GM13976 (cell line): Measurements from ENCODE around the gene MACROD1.
"Not testable (repeated sequence)": the region's sequence is repeated elsewhere in the genome, so short reads cannot be mapped to it uniquely, and the experiment has no call there.

Experiments
- DNase-seq: peaks from one replicate; pipeline ENCODE4 v3.0.0; 2012; ENCODE audit warnings: low spot score
- in situ Hi-C: fragments of 300-500 bp; cut with MboI; formaldehyde crosslinking; loops from one replicate; pipeline ENCODE4 v1.12.0; 2022; ENCODE audit warnings: low sequenced_read_pairs, mixed read lengths, inconsistent platforms; ENCODE audit not compliant: unreplicated experiment
- TF ChIP-seq, protein P1 (sequence below): IDR thresholded peaks from 2 replicates; pipeline ENCODE4 v1.5.1; 2012; ENCODE audit warnings: borderline replicate concordance, mild to moderate bottlenecking; ENCODE audit not compliant: insufficient read depth; ENCODE audit errors: extremely low read depth, missing control alignments, control extremely low read depth

Gene MACROD1

DNA sequence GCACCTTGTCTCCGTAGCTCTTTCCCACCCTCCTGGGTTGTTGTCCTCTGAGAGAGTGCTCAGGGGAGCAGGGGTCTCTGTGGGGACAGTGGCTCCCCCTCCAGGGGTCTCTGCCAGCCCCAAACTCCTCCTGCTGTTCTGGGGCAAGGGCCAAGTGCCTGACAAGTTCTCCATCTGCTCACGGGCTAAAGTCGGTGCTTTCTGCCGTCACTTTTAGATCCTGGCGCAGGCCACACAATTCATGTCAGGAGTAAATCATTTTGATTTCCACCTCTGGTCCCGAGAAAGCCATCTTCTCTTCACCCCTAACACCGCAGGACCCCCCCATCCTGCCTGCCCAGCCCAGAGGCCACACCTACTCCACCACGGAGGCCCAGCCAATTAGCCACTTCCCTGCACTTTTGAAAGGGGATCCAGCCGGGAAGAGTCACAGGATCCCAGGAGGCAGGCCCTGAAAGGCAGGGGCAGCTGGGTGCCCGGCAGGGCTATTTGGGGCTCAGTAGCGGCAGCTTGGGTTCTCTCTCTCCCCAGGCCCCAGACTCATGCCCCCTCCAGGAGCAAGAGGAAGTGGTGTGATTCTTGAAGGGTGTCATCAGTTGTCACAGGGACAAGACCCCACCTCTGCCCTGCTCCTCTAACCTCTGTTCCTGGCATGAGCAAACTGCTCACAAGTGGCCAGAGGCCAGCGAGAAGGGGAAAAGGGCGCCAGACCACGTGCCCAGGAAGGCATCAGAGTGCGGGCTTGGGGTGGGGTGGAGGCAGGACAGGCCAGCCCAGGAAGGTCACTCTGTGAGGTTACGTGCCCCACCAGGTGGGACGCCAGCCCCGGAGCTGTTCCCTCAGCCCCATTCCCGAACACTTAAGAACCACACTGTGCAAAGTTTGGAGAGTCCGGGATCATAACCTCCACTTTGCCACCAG lies 1.3 kb downstream of the MACROD1 start:
- TF ChIP-seq, protein P1, sequence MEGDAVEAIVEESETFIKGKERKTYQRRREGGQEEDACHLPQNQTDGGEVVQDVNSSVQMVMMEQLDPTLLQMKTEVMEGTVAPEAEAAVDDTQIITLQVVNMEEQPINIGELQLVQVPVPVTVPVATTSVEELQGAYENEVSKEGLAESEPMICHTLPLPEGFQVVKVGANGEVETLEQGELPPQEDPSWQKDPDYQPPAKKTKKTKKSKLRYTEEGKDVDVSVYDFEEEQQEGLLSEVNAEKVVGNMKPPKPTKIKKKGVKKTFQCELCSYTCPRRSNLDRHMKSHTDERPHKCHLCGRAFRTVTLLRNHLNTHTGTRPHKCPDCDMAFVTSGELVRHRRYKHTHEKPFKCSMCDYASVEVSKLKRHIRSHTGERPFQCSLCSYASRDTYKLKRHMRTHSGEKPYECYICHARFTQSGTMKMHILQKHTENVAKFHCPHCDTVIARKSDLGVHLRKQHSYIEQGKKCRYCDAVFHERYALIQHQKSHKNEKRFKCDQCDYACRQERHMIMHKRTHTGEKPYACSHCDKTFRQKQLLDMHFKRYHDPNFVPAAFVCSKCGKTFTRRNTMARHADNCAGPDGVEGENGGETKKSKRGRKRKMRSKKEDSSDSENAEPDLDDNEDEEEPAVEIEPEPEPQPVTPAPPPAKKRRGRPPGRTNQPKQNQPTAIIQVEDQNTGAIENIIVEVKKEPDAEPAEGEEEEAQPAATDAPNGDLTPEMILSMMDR = no peak
- in situ Hi-C loops = no loop called here
- DNase-seq = peak; percentile 32

DNA sequence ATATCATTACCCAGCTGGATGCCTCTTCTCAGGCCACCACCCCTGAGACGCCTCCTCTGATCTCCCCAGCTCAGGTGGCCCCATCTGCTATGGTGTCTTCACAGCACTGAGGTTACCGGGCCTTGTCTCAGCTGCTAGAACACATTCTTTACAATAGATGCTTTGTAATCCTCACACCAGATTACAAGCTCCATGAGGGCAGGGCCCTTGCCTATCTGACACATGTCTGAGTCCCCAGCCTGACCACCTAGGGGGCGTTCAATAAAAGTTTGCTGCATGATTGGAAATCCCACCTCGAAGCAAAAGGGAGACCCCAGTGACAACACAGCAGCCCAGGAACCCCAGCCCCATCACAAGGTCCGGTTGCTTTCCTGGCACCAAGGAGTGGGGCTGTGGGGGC lies 2.0 kb downstream of the MACROD1 start:
- DNase-seq = no peak
- TF ChIP-seq, protein P1 = no peak
- in situ Hi-C loops = no loop called here

DNA sequence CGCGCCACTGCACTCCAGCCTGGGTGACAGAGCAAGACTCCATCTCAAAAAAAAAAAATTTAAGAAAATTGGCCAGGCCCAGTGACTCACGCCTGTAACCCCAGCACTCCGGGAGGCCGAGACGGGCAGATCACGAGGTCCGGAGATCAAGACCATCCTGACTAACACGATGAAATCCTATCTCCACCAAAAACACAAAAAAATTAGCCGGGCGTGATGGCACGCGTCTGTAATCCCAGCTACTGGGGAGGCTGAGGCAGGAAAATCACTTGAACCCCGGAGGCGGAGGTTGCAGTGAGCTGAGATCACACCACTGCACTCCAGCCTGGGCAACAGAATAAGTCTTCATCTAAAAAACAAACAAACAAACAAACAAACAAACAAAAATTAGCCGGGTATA lies 3.1 kb downstream of the MACROD1 start:
- in situ Hi-C loops, DNase-seq: not testable (repeated sequence)

DNA sequence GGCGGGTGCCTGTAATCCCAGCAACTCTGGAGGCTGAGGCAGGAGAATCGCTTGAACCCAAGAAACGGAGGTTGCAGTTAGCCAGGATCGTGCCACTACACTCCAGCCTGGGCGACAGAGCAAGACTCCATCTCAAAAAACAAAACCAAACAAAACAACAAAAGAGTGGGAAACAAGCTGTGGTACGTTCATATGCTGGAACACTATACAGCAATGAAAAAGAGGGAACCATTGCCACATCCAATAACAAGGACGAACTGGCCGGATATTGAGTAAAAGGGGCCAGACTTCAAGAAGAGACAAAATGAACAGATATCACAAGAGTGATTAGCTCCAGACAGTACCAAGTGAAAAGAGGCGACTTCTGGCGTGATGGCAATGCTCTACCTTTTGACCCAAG lies 4.9 kb downstream of the MACROD1 start:
- in situ Hi-C loops = no loop called here
- no peak for DNase-seq
- TF ChIP-seq, protein P1 = no peak

DNA sequence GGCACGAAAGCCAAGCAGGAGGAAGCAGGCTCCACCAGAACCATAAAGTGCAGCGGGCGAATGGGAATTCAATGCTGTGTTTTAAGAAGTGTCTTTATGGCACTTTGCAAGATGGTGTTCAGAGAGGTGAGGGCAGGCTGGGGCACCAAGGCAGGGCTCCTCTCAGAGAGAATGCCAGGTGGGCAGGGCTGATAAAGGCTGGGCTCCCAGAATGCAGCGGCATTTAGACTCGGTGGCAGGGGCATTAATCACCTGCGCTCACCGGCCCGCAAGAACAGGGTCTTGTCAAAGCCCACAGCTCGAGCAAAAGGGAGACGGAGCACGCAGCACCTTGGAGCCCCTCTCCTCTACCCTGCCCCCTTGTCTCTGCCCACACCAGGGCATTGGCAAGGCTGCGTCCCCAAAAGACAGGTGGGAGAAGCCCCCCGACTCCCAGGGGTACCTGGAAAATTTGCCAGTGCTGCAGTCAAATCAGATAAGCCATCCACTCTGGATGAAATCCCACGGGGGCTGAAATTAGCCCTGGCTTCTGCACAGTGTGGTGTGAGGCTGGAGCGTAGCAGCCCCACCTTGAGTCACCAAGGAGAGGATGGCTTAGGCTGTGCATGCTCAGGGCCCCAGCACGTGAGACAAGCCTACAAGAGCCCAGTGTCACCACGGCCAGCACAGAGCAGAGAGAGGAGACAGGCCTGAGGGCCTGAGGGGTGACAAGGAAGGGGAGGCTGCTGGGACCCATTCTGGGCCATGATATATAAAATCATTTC lies 8.1 kb downstream of the MACROD1 start:
- in situ Hi-C loops = no loop called here
- DNase-seq = no peak
- TF ChIP-seq, protein P1 = no peak

DNA sequence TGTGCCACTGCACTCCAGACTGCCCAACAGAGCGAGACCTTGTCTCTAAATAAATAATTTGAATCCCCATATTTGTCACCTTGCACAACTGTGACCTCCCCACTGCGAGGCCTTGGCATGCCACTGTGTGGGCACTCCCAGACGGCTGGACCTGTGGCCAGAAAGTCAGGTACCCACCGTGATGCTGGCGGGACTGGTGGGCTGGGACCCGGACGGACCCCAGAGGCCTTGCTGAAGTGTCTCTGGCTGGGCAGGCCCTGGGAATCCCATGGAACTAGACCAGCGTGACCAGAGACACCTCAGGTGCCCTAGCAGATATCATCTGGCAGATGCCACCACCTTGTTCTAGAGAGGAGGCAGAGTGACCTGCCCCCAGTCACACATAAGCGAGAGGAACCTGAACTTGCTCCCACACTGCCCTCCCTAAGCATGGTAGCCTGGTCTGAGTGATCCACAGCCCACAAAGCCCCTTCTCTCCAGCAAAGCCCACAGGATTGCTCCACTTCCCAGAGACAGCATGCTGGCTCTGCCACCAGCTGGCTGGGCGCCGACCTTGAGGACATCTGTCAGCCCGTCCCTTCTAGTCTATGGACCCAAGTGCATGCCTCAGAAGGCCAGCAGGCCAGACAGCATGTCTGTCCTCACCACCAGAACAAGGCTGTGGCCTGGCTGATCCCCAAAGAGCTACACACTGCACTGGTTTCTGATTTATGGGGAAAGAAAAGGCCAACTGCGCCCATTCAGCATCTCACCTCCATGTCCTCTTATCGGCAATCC lies 9.5 kb downstream of the MACROD1 start:
- in situ Hi-C loops = no loop called here
- no peak for DNase-seq
- TF ChIP-seq, protein P1 = no peak
